GM12875 (cell line): ENCODE results near the gene DHODH.
"Not testable (repeated sequence)": the region's sequence is repeated elsewhere in the genome, so short reads cannot be mapped to it uniquely, and the experiment has no call there.

Source experiments
- H3K4me3 ChIP-seq: one replicate; pipeline ENCODE4 v1.5.1; 2011; ENCODE audit warnings: low read depth, low read length, control low read depth
- TF ChIP-seq, protein P1 (sequence below): IDR thresholded peaks from 2 replicates; pipeline ENCODE4 v1.5.1; 2011; ENCODE audit warnings: low read depth, mild to moderate bottlenecking, control low read depth, inconsistent platforms, low read length, moderate library complexity, borderline replicate concordance; ENCODE audit not compliant: insufficient read depth

The DHODH gene

DNA sequence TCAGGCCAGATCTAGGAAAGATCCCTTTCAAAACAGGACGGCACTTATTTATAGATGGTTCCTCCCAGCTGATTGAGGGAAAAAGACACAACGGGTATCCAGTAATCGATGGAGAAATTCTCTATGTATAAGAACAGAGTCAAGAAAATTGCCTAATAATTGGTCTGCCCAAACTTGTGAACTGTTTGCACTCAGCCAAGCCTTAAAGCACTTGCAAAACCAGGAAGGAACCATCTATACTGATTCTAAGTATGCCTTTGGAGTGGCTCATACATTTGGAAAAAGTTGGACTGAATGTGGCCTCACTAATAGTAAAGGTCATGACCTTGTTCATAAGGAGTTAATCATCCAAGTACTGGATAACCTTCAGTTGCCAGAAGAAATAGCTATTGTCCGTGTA, 60.4 kb downstream of the DHODH start:
- H3K4me3 ChIP-seq: no peak overlapping the region
- TF ChIP-seq, protein P1, sequence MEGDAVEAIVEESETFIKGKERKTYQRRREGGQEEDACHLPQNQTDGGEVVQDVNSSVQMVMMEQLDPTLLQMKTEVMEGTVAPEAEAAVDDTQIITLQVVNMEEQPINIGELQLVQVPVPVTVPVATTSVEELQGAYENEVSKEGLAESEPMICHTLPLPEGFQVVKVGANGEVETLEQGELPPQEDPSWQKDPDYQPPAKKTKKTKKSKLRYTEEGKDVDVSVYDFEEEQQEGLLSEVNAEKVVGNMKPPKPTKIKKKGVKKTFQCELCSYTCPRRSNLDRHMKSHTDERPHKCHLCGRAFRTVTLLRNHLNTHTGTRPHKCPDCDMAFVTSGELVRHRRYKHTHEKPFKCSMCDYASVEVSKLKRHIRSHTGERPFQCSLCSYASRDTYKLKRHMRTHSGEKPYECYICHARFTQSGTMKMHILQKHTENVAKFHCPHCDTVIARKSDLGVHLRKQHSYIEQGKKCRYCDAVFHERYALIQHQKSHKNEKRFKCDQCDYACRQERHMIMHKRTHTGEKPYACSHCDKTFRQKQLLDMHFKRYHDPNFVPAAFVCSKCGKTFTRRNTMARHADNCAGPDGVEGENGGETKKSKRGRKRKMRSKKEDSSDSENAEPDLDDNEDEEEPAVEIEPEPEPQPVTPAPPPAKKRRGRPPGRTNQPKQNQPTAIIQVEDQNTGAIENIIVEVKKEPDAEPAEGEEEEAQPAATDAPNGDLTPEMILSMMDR: no peak

DNA sequence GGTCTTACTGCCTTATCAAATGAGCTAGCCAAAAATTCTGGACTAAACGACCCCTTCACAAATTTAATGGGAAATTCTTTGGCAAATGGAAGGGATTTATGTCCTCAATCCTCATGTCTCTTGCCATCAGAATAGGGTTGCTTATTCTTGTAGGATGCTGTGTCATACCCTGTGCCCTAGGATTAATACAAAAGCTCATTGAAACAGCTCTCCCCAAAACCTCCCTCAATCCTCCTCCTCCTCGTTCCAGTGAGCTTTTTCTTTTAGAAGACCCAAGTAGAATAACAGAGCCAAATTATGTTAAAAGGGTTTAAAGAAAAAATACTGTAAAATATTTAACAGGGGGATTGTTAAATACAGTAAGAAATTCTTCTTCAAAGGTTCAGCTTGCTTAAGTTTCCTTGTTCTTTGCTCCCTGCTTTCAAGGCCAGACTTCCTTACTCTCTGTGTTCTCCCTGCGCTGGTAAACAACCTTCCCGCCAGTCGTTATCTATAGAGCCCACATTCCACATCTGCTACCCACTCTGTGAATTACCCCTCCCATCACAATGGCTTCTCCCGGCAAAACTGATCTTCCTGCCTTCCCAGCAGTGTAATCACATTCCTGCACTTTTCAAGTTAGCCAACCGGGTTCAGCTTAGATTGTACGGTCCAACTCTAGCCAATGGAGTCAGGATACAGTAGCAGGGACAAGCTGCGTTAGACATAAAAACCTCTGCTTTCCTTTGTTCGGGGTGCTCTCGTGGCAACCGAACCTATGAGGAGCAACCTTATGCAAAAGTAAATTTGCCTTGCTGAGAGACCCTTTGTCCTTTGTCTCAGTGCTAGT, 64.2 kb downstream of the DHODH start:
- H3K4me3 ChIP-seq: no peak overlapping the region
- TF ChIP-seq, protein P1: no peak

DNA sequence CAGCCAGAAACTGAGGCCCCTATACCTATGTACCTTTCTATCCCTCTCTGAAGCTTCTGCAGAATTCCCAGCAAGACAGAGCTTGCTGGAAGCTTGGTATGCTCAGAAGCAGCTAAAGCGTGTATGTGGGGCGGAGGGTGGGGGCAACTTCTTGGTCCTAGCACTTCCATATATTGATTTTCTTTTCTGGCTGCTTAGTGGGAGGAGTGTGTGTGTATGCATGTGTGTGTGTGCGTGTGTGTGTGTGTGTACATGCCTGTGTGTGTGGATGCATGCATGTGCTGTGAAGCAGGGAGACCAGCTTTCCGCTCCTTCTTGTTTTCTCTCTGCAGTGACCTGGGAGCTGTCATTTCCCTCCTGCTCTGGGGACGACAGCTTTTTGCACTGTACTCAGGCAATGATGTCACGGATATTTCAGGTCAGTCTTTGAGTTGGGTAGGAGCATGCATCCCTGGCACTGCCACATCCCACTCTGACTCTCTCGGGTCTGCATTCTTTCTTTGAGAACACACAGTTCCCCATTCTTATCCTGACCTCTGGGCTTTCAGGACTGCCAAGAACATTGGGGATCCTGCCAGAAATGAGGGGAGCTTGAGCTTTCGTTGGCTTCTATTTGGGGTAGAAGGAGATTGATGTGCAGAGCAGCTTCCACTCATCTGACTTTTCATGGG, 65.2 kb downstream of the DHODH start:
- TF ChIP-seq, protein P1: no peak
- H3K4me3 ChIP-seq: no peak overlapping the region

DNA sequence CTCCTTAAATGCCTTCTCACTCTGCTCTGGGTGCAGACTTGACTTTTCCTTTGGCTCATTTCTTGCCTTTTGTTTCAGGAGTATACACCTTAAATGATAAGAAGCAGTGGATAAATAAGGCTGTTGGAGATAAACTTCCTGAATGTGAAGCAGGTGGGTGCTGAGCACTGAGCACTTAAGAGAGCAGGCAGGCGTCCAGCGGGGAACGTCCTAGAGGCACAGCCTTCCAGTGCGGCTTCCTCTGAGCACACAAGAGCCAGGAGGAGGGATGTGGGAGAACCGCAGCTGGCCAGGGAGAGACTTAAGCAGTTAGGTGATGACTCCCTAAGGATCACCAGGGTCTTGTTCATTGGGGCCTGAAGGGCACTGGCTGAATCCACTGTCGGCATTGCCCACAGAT, 66.5 kb downstream of the DHODH start:
- not testable (repeated sequence) for H3K4me3 ChIP-seq
